GM21528 (cell line): ENCODE measurements around the gene RNF208.
"Not testable (repeated sequence)": the region's sequence is repeated elsewhere in the genome, so short reads cannot be mapped to it uniquely, and the experiment has no call there.

Source experiments
- ATAC-seq: cut with Tn5 transposase; IDR thresholded peaks from one replicate; pipeline ENCODE4 v1.9.1; 2021; ENCODE audit warnings: mild to moderate bottlenecking, moderate library complexity; ENCODE audit not compliant: unreplicated experiment, low FRiP score

The RNF208 gene

DNA sequence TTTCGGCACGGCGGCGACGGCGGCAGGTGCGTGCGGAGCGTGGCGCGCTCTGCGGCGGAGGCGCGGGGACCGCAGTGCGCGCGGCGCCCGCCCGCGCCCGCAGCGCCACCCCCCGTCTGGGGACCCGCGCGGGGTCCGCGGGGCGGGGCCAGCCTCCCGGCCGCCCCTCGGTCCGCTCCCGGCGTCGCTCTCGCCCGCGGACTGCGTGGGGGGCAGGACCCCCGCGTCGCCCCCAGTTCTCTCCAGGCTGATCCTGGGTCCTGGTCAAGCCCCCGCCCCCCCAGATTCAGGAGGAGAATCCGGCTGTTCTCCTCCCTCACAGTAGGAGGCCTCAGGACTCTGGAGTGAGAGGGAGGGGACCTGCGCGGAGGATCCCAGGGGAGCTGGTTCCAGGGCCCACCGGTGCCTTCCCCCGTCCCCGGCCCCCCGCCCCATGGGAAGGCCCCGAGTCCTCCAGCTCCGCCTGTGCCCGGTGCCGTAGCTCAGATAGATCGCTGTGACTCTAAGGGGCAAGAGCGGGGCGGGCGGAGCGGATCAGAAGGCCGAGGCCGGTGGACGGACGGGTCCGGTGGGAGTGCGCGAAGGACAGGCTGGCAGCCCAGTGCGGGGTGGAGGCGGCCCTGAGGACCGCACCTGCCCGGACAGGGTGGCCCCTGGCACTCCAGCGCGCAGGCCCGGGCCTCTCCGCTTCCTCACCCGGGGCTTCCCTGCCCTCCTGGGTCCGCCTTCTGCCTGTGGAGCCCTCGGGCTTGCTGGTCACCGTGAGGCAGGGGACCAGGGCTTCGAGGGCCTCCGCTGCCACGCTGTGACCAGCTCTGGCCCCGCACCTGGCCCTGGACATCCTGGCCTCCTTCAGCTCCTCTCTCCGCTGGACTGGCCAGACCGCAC is at the start of gene RNF208:
RNF208 (minus strand) TSS at position 51 of the 888 bp plus-strand sequence. CDS start 1,028 bp downstream, outside the sequence.
- ATAC-seq: peak; percentile 3

DNA sequence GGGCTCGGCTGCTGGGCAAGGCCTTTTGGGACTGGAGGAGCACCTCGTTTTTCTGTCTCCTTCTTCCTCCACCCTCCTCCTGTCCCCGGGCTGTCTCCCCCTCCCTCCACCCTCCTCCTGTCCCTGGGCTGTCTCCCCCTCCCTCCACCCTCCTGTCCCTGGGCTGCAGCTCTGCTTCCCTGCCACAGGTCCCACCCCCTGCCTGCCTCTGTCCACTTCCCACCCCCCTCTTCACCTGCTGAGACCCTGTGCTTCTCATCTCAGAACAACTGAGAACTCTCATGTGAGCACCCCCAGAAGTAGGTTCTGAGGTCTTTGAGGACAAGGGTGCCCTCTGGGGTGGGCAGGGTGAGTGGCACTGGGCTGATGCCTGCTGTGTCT is 49.6 kb upstream of the RNF208 start:
- ATAC-seq: no peak

DNA sequence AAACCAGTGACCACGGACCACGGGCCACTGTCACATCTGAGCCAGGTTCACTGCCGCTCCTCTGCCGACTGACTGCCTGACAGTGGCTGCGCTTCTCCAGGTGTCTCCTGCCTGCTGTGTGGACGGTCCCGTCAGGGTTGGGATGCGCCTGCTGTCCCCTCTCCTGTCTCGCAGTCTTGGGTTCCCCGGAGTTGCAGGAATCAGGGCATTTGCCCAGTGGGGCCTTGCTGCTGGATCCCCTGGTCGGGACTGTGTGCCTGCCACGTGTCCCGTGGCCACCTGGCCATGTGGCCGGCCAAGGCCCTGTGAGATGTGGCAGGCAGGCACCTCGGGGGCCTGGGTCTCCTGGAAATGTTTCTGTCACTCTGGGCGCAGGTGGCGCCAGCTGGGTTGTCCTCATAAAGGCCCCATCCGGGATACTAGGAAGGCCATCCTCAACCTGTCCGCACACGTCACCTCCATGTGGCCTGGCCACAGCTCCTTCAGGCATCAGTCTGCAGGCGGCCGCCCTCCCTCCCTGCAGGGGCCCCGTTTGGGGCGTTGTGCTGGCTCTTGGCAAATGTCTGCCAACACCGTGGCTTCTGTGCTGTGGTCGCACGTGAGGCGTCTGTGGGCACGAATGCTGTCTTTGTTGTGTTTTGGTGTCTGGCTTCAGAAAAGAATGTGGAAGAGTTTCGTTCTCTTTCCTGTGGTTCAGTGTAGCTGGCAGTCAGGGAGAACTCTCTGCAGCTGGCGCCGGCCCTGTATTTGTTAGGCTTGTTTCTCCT is 49.1 kb upstream of the RNF208 start:
- no peak for ATAC-seq

GRCh38 chr9:137269231-137269772 is 47.3 kb upstream of the RNF208 start:
- ATAC-seq: no peak

DNA sequence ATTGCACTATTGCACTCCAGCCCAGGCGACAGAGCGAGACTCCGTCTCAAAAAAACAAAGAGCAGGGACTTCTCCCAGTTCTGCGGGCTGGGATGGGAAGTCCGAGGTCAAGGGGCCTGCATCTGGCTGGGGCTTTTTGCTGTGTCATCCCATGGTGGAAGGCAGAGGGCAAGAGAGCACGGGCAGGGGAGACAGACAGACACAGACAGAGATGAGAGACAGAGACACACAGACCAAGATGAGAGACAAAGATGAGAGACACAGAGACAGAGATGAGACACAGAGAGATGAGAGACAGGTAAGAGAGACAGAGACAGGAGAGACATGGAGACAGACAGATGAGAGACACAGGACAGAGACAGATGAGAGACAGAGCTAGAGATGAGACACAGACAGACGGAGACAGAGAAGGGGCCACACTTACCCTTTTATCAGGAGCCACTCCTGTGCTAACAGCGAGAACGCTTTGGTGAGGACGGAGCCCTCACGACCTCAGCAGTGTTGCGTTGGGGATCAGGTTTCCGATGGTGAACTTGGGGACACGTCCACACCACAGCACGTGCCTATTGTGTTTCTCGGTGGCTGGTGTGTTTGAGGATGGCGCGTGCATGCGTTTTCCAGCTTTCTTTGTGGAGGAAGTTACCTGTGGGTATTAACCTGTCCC is 46.6 kb upstream of the RNF208 start:
- ATAC-seq: no peak

GRCh38 chr9:137267933-137268355 is 45.9 kb upstream of the RNF208 start:
- ATAC-seq: no peak

DNA sequence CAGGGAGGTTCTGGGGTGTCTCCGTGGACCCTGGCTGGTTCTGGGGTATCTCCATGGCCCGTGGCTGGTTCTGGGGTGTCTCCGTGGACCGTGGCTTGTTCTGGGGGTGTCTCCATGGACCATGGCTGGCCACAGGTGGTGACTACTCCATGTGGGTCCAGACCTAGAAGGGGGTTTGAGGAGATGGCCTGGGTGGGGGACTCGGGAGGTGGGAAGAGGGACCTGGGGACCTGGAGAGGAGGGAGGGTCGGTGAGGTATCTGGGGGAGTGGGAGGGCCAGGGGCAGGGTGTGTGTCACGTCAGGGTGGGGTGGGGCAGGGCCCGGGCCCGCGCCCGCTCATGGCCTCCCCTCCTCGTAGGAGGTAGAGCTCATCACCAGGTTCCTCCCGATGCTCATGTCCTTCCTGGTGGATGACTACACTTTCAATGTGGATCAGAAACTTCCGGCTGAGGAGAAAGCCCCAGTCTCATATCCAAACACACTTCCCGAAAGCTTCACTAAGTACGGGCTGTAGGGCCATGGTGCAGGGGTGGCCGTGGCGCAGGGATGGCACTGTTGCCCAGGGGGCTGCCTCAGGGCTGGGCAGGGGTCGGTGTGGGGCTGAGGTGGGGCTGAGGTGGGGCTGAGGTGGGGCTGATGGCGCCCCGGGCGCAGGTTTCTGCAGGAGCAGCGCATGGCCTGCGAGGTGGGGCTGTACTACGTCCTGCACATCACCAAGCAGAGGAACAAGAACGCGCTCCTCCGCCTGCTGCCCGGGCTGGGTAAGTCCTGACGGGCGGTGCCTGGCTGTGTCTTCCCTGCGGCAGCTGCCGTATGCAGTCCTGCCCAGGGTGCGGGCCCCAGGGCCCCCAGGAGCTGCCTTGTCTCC is 44.8 kb upstream of the RNF208 start:
- no peak for ATAC-seq

- ATAC-seq: no peak
Measured at GRCh38 chr9:137266162-137266527, 44.1 kb upstream of the RNF208 start.

DNA sequence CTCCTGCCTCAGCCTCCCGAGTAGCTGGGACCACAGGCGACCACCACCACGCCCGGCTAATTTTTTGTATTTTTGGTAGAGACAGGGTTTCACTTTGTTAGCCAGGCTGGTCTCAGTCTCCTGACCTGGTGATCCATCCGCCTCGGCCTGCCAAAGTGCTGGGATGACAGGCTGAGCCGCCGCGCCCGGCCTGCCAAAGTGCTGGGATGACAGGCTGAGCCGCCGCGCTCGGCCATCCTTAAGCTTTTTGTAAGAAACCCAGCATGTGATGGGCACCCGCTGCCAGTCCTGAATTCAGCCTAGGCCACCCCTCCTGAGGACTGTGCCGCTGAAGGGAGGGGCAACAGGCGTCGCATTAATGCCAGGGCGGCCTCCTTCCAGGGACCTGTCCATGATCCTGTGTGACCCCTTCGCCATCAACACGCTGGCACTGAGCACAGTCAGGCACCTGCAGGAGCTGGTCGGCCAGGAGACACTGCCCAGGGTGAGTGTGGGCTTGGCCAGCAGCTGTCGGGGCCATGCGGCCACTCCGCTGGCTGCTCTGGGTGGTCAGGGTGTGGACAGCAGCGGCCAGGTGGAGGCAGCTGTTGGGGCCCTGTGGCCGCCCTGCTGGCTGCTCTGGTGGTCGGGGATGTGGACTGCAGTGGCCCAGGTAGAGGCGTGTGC is 43.6 kb upstream of the RNF208 start:
- ATAC-seq: no peak

DNA sequence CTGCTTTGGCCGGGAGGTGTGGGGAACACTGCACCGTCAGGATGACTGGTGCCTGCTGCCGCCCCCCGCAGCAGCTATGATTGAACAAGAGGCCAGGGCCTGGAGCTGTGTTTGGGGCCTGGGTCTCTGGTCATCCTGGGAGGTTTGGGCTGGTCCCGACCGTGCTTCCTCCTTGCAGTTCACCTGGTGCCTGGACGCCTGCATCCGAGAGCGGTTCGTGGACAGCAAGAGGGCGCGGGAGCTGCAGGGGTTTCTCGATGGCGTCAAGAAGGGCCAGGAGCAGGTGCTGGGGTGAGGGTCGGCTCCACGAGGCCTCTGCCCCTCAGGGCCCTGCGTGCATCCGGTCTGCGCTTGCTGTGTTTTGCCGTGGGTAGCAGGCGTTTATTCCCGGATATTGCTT is 42.0 kb upstream of the RNF208 start:
- no peak for ATAC-seq

GRCh38 chr9:137263506-137263905 is 41.5 kb upstream of the RNF208 start:
- no peak for ATAC-seq

GRCh38 chr9:137262909-137263285 is 40.9 kb upstream of the RNF208 start:
- ATAC-seq: no peak

DNA sequence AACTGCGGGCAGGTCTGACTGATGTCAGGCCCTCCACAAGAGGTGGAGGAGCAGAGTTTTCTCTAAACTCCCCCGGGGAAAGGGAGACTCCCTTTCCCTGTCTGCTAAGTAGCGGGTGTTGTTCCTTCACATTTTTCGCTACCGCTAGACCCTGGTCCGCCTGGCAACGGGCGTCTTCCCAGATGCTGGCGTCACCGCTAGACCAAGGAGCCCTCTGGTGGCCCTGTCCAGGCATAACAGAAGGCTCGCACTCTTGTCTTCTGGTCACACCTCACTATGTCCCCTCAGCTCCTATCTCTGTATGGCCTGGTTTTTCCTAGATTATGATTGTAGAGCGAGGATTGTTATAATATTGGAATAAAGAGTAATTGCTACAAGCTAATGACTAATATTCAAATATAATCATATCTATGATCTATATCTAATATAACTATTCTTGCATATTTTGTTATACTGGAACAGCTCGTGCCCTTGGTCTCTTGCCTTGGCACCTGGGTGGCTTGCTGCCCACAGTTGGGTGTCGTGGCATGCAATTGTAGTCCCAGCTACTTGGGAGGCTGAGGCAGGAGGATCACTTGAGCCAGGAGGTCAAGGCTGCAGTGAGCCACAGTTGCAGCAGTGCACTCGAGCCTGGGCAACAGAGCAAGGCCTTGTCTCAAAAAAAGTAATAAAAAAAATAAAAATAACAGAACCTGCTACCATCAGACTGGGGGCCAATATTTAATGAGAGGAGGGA is 40.3 kb upstream of the RNF208 start:
- ATAC-seq: not testable (repeated sequence)

- no peak for ATAC-seq
Measured at GRCh38 chr9:137256856-137257255, 34.8 kb upstream of the RNF208 start.

- no peak for ATAC-seq
Measured at GRCh38 chr9:137256362-137256761, 34.3 kb upstream of the RNF208 start.

- ATAC-seq: peak; percentile 33
Measured at GRCh38 chr9:137255448-137256114, 33.5 kb upstream of the RNF208 start.

- peak; percentile 66 for ATAC-seq
Measured at GRCh38 chr9:137254624-137255447, 32.8 kb upstream of the RNF208 start, which contains the start of gene NELFB. NELFB (plus strand) TSS chr9:137255327.
